ENCODE results near the gene CORO1C.

DNA sequence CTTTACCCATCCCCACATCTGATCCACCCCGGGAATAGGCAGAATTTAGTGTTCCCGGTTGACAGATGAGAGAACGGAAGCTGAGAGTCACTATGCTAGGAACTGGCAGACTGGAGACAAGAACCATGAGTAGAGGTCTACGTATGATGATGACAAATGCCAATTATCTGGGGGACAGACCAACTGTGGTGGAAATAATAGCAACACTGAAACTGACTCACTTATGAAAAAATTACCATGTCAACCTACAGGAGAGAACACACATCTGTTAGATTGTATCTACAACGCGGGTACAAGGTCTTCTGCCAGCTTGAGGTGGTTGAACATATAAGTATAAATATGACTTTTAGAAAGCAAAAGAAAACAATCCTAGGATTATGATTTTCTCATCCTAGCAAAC lies 82.2 kb downstream of the CORO1C start:
- TF ChIP-seq, protein P1, sequence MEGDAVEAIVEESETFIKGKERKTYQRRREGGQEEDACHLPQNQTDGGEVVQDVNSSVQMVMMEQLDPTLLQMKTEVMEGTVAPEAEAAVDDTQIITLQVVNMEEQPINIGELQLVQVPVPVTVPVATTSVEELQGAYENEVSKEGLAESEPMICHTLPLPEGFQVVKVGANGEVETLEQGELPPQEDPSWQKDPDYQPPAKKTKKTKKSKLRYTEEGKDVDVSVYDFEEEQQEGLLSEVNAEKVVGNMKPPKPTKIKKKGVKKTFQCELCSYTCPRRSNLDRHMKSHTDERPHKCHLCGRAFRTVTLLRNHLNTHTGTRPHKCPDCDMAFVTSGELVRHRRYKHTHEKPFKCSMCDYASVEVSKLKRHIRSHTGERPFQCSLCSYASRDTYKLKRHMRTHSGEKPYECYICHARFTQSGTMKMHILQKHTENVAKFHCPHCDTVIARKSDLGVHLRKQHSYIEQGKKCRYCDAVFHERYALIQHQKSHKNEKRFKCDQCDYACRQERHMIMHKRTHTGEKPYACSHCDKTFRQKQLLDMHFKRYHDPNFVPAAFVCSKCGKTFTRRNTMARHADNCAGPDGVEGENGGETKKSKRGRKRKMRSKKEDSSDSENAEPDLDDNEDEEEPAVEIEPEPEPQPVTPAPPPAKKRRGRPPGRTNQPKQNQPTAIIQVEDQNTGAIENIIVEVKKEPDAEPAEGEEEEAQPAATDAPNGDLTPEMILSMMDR (IDR thresholded peaks at IDR 0.05): no peak
- no peak for TF ChIP-seq EZH2 (IDR thresholded peaks at IDR 0.05)
